GM12891 (cell line): ENCODE measurements around the gene PODN.

Source experiments
- POLR2A ChIP-seq: IDR thresholded peaks from 2 replicates; pipeline ENCODE4 v1.6.1; 2011; ENCODE audit warnings: low read depth, low read length, control low read depth
- POLR2AphosphoS5 ChIP-seq: IDR thresholded peaks from 2 replicates; pipeline ENCODE4 v1.6.1; 2011; ENCODE audit warnings: low read depth, low read length, control low read depth
- SPI1 ChIP-seq: IDR thresholded peaks from 2 replicates; pipeline ENCODE4 v1.6.1; 2011; ENCODE audit warnings: low read depth, low read length, control low read depth
- TAF1 ChIP-seq: IDR thresholded peaks from 2 replicates; pipeline ENCODE4 v1.6.1; 2011; ENCODE audit warnings: low read depth, low read length, control low read depth

- TF ChIP-seq POLR2AphosphoS5, result no peak
- no peak for TF ChIP-seq POLR2A
- no peak for TF ChIP-seq TAF1
- no peak for TF ChIP-seq SPI1
These were observed 17.2 kb downstream of the PODN start for GRCh38 chr1:53079251-53079650.
